Measurements from ENCODE around the gene CDAN1.
"Not testable (repeated sequence)": the region's sequence is repeated elsewhere in the genome, so short reads cannot be mapped to it uniquely, and the experiment has no call there.

- not testable (repeated sequence) for TF ChIP-seq CTCF (conservative IDR thresholded peaks at IDR 0.05); ZFX (IDR thresholded peaks at IDR 0.05)
Measured at GRCh38 chr15:42761813-42762212, 24.9 kb upstream of the CDAN1 start.
